HPDE6-E6E7 (cell line): ENCODE data around the gene TAB2.
"Not testable (repeated sequence)": the region's sequence is repeated elsewhere in the genome, so short reads cannot be mapped to it uniquely, and the experiment has no call there.

ENCODE experiments used
- DNase-seq: peaks from one replicate; pipeline ENCODE4 v3.0.0; 2011; ENCODE audit warnings: missing footprints; ENCODE audit errors: extremely low spot score

Gene TAB2

DNA sequence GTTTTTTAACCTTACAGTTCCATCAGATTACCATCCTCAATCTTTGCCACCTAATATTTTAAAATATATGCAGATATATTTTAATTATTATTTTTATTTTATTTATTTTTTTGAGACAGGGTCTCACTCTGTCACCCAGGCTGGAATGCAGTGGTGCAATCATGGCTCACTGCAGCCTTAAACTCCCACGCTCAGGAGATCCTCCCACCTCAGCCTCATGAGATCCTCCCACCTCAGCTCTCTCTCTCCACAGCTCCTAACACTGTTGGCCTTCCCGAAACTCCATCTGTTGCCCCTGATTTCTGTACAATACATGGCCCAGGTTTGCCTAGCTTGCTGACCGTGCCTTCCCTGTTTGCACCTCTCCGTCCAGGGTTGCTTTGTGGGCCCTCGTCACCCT, 4.4 kb upstream of the TAB2 start:
- DNase-seq = no peak

DNA sequence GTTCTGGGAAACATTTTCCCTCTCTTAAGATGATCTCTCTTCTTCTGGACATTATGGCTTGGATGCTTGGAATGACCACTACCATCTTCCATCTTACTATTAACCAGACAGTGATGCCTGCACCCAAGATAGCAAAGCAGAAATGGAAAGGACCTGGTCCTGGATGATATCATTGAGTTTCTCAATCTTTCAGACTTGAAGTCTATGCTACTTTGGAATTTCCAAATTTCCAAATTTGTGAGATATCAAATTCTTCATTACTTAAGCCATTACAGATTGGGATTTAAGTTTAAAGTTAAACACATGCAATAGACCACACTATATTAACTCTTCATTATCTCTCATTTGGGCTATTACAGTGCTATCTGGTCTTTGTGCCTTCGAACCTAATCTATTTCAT, 3.7 kb upstream of the TAB2 start:
- DNase-seq = no peak

DNA sequence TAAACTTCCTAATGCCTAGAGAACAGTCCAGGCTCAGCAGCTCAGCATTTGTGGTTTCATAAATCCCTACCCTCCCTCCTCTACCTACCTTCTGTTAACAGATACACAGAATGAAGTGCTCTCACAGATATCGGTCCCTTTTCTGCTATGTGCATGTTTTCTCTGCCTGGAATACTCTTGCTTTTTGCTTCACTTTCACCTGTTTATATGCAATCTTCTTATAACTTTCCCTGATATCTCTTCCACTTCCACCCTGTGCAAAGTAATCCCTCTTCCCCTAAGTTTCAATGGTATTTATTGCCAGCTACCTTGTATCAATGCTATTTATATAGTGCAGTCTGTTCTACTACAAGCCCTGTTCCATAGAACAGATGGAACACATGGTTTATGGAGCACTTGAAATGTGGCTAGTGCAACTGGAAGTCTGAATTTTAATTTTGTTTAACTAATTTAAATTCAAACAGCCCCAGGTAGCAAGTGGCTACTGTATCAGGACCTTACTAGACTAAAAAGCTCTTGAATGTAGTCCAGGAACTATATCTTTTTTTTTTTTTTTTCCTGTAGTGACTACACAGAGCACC, 3.1 kb upstream of the TAB2 start:
- DNase-seq = no peak

DNA sequence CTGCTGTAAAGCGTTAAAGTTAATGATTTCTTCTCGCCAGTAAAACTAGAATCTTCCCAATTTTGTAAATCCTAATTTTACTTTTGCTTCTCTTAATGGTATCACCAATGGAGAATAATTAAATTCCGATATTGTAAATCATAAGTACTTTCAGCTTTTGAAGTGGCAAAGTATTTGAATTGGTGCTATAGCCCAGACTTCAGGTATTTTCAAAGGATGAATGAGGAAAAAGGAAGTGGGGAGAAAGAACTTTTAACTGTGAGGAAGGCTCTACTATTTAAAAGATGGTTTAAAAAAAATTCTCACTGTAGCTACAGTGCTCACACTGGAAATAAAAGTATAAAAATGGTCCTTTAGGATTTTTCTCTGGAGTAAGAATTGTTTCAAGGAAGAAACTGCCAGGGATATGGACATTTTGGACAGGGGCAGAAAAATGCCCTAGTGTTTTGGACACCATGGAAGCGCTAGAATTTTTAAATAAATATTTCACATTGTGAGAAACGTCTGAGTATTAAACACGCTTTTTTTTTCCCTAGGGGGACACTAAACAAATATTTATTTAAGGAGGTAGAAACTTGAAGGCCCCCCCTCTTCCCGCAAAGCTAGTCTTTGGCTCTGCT, 1.3 kb upstream of the TAB2 start:
- DNase-seq = no peak

DNA sequence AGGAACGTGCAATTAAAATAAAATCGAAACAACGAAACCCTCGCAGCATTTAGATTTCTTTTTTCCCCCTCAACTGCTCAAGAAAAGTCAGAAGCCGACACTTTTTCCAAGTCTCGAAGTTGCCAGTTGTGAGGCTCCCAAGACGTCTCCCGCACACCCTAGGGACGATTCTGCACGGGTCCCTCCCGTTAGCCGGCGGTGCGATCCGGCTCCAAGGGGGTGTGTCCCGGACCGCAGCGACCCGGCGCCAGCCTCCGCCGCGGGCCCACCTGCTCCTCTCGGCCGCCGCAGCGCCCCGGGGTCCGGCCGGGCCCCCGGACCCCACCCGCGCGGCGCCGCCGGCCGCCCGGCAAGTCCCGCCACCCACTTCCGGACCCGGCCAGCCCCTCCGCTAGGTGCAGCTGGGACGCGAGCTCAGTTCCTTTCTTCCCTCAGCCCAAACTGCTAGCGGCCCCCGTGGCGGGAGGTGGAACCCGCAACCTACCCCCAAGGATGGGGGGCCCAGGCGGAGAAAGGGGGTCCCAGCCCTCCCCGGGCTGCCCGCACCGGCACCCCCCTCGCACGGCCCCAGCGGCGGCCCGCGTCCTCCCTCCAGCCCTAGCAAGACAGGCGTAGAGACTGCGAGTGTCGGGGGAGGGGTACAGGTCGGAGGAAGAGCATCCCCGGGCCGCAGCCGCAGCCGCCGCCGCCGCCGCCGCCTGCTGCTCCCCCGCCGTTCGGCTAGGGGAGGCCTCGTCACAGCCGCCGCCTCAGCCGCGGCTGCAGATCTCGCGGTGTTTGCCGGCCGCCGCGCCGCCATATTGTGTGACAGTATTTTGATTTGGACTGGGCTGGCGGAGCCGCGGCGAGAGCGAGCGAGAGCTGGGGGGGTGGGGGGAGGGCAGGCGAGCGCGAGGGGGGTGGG, 520 bp upstream of the TAB2 start:
- peak; percentile 84 for DNase-seq

DNA sequence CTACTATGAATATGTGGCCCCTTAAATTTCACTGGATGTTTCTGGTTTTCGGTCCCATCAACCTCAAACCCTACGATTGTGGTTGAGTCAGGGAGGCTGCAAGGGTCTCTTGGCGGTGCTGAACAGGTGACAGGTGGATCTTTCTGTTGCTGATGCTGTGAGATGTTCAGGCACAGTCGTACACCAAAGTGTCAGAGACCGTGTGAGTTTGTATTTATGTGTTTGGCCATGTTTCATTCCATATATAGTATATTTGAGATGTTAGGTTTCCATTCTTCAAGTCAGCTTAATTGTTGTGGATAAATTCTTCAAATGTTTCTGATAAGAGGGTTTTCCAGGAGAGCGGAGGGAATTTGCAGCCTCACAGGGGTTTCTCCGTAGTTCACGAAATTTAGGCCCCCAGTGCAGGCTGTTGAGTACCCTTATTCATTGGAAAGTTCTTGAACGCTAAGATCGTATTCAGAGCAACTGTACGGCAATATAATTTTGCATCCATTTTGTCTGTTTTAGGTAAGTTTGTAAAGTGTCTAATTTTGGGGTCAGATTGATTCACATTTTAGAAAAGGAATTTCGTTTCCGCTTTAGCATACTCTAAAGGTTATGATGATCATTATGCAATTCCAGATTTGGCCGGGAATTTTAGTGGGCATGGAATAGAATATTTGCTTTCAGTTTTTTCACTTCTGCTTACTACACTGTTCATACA, 1.2 kb downstream of the TAB2 start:
- no peak for DNase-seq

DNA sequence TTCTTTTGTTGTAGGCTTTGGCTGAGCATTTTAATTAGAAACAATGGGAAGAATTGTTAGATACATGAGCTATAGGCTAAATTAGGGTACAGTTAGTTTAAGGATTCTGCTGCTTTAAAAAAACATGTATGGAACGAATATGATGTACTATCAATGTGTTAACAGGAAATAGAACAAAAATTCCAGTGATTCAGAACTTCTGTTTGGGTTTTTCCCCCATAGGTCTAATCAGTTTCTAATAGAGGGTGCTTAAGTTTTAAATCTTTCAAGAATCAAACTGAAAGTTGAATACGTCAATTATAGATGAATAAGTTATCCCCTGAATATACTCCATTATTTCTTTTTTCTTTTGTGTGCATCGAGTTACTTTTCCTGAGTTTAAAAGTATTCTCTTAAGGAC, 1.9 kb downstream of the TAB2 start:
- no peak for DNase-seq

DNA sequence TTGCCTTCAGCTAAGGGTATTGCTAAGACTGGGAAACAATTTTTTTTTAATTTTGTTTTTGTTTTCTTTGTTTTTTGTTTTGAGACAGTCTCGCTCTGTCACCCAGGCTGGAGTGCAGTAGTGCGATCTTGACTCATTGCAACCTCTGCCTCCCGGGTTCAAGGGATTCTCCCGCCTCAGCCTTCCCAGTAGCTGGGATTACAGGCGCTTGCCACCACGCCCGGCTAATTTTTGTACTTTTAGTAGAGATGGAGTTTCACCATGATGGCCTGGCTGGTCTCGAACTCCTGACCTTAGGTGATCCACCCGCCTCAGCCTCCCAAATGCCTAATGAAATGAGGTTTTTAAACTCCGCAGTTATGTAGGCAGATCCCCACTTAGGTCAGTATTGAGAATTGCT, 2.5 kb downstream of the TAB2 start:
- not testable (repeated sequence) for DNase-seq

DNA sequence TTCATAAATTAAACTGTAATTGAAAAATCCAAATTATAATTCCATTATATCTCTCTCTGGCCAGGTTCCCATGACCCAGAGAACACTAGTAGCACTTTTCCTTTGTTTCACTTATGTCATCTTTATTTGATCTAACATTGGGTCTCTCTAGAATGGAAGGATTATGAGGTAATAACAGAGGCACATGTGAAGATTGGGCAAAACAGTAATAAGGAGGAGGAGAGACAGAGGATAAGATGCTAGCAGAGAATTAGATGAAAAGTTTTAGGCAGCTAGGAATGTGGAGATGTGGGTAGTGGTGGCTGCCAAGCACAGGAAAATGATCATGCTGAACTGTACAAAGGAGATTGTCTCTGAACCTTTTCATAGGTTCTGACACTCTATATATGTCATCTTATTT, 3.3 kb downstream of the TAB2 start:
- DNase-seq = no peak

DNA sequence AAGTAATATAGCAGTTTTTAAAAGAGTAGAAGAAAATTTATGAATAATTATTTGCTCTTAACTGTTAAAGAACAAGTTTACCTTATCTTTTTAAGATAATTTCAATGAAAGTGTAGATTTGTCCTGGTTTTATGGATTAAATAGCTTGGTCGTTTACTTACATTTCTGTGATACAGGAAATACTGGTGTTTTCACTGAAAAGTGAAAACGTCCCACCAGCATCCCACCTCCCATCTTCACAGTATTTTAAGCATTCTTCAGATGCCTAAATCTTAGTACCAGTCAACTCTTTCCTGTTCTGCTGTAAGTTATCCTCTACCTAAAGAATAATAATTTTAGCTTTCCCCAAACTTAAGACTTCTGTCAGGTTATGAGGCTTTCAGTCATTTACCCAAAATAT, 5.8 kb downstream of the TAB2 start:
- no peak for DNase-seq

DNA sequence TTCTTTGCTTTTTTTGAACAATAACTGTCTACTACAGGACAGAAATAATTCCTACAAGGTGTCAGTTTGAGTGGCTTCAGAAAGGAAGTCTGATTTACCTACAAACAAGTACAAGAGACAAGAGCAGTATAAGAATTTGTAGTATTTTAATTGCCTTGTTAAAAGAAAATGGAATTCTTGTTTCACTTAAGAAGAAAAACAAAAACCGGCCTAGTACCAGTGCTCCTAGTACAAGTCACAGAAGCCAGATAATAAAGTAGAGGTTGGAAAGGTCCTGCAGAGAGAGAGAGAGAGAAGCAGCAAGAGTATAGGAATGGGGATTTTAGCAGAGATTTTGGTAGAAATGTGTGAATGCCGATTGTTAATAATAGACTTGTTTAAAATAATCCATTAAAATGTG, 6.4 kb downstream of the TAB2 start:
- DNase-seq = no peak

DNA sequence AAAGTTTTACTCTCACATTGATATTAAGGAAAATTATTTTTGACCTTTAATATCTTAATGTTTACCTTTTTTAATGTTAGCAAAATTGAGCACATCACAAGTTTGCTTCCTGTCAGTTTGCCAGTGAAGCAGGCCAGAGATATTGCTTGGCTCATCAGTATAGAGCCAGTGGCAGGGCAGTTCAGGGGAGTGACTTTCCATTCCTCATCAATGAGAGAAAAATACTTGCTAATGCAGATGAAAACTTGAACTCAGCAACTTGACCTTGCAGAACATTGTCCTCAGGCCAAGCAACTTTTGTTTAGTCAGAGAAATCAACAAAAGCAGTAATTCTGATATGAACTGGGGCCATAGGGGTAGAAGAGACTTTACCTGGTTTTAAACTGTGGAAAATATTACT, 6.9 kb downstream of the TAB2 start:
- no peak for DNase-seq

DNA sequence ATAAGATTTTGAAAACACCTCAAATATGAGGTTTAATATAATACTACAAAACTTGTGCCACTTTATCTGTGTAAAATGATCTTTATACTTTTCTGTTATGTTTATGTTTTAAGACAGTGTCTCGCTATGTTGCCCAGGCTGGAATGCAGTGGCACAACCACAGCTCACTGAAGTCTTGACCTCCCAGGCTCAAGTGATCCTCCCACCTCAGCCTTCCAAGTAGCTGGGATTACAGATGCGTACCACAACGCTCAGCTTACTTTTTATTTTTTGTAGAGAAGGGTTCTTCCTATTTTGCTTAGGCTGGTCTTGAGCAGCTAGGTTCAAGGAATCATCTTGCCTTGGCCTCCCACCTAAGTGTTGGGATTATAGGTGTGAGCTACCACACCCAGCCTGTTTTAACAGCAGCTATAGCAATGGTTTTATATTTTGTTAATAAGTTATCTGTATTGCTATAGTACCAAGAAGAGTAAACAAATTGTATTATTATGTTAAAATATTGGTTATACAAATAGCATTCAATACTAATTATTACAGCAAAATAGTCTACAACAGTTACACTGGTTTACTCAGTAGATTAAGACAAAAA, 8.2 kb downstream of the TAB2 start:
- no peak for DNase-seq

DNA sequence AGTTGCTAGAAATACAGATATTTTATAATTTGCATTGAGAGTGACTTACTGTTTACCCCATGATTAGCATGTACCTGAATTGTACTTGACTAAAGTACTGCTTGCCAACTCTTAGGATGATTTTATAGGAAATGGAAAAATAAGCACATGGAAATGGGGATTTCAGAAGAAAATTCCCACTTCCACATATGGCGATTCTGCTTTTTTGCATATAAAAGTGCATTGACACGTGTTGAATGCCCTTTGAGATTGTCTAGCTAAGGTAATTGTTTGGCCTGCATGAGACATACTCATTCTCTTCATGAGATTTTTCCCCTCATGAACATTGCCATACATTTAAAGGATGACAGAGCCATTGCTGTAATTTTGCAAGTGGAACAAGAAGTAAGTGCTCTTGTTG, 10.1 kb downstream of the TAB2 start:
- no peak for DNase-seq

DNA sequence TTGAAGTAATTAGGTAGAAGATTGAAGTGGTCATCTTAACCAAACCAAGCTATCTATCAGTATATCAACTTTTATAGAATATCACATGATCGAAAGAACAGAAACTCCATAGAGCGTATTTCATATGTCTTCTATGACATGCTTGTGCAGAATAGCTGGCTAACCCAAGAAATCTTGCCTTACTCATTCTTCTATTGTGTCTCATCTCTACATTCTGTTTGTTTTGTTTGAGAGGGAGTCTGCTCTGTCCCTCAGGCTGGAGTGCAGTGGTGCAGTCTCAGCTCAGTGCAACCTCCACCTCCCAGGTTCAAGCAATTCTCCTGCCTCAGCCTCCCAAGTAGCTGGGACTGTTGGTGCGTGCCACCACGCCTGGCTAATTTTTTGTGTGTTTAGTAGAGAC, 10.6 kb downstream of the TAB2 start:
- no peak for DNase-seq

DNA sequence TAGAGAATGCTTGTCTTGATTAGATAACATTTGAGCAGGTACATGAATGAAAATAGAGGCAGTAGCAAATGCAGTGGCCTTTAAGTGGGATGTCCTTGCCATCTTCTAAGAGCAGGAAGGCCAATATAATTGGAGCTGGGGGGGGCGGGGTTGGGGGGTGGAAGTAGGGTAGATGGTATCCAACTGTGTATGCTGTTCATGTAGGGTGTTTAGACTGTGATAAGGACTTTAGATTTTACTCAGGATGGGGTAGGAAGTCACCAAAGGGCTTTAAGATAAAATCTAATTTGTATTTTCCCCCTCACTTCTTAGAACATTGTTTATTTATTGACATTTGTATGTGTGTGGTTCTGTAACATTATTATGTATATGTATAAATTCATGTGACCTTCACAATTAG, 12.0 kb downstream of the TAB2 start:
- no peak for DNase-seq

DNA sequence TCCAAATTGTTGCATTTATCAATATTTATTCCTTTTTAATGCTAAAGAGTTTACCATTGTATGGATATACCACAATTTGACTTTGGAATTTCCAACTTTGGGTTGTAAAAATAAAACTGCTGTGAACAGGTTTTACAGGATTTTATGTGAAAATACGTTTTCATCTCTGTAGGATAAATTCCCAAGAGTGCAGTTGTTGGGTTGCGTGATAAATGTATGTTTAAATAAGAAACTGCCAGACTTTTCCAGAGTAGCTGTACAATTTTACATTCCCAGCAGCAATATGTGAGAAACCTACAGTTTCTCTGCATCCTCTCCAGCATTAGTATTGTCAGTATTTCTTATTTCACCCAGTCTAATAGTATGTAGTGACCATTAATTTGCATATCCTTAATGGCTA, 12.6 kb downstream of the TAB2 start:
- DNase-seq = no peak

DNA sequence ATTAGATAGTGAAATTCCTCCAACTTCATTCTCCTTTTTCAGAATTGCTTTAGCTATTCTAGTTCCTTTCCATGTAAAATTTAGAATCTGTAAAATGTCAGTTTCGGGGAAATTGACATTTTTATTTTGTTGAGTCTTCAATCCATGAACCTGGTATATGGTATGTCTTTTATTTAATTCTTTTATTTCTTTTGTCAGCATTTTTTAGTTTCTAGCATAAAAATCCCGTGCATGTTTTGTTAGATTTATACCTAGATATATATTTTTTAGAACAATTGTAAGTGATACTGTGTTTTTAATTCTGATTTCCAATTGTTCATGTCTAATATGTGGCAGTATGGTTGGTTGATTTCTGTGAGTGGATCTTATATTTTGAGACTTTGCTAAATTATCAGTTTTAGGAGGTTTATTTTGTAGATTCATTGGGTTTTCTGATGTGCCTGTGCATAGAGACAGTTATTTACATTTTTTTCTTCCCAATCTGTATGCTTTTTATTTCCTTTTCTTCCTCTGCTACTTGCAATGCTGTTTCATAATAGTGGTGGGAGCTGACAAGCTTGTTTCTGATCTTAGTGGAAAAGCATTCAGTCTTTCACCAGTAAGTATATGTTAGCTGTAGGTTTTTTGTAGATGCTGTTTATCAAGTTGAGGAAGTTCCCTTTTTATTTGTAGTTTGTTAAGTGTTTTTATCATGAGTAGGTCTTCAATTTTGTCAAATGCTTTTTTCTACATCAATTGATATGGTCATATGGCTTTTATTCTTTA, 13.7 kb downstream of the TAB2 start:
- no peak for DNase-seq

DNA sequence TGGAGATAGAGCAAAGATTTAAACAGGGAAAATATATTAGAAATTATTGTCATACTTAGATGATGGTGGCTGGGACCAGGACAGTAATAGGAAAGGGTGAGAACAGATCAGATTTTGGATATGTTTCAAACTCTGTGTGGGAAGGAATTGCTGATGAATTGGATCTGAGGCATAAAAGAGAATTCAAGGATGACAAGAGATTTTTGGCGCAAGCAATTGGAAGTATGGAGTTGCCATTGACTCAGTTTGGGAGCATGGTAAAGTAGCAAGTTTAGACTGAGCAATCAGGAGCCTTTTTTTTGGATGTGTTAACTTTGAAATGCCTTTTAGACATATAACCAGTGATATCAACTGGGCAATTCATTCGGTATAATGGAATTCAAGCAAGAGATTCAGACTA, 14.4 kb downstream of the TAB2 start:
- DNase-seq = no peak

DNA sequence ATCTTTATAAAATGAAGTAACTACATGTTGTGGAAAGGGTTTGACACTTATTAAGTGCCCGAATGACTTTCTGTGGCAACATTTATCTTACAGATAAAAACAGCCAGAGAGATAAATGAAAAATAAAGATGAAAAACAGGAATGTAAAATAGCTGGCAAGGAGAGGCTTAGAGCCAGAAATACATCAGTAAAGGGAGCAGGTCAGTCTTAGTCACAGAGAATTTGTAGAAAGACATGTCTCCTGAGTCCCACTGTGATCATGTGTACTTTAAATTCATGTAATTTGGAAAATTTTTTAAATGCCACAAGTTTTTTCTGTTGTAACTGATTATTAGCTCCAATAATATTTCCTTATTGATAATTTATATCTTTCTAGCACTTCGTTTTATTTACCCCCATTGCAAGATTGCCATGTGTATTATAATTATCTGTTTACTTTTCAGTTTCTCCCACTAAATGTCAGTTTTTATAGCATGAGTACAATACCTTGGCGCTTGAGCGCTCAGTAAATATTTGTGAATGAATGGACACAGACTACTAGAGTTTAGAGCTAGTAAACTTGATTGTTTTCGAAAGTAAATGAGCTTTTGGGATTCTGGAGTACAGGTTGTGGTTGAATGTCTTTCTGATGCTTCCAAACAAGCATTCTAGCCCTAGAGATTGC, 15.2 kb downstream of the TAB2 start:
- no peak for DNase-seq

DNA sequence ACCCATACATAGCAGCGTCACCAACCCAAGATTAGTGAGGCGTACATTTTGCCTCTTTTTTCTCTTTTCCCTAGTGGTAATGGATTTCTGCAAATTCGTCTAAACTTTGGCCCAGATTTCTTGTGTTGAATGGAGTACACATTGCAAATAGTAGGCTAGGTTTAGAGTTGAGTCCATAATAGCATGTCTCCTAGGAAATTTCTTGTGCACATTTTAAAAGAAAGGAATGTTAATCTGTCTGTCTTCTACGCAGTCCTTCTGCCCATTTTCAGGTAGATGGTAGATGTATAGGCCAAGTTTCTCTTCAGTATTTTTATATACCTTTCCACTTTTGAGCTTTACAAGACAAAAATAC, 15.7 kb downstream of the TAB2 start:
- no peak for DNase-seq
